IMR-90 (cell line): ENCODE results near the gene CSK. TPM values are rescaled to one million over a fixed set of nuclear protein-coding genes. Genes with fewer than 3 reads are reported as not detected.

Experiments used
- ATAC-seq: fragments of 200-7000 bp; cut with Tn5 transposase; 2 replicates; pipeline ENCODE4 v1.9.1; 2020; ENCODE audit warnings: low read depth, mild to moderate bottlenecking, moderate library complexity
- BruUV-seq: library from RNA; stranded (reverse); fragments of 400-500 nt; replicated peaks from 2 replicates; lab custom pipeline; 2021; lab: Mats Ljungman, UMichigan
- CTCF ChIA-PET: fragments of 300-600 bp; formaldehyde crosslinking; extraction: SDS; loops from one replicate; lab custom pipeline; 2021; ENCODE audit warnings: antibody characterized with exemption; lab: Yijun Ruan, JAX
- POLR2A ChIA-PET: fragments of 300-600 bp; sonication (Branson Sonifier 250); formaldehyde crosslinking; loops from one replicate; lab custom pipeline; 2022; ENCODE audit warnings: antibody characterized with exemption; ENCODE audit not compliant: unreplicated experiment; lab: Charles Lee
- DNase-seq: peaks from one replicate; pipeline ENCODE4 v3.0.0; 2013
- H2AFZ ChIP-seq: replicated peaks from 2 replicates; pipeline ENCODE3; 2013; ENCODE audit warnings: low read length, mild to moderate bottlenecking; ENCODE audit not compliant: poor library complexity
- H2AK5ac ChIP-seq: 2 replicates; pipeline ENCODE4 v1.6.1; 2013; ENCODE audit warnings: low read depth, low read length, inconsistent platforms
- H2AK9ac ChIP-seq: replicated peaks from 2 replicates; pipeline ENCODE3; 2013; ENCODE audit warnings: mild to moderate bottlenecking, low read depth, low read length, moderate library complexity; ENCODE audit not compliant: poor library complexity
- H2BK120ac ChIP-seq: 2 replicates; pipeline ENCODE4 v1.6.1; 2013; ENCODE audit warnings: low read depth, low read length, inconsistent platforms
- H2BK15ac ChIP-seq: 3 replicates; pipeline ENCODE4 v1.6.1; 2013; ENCODE audit warnings: low read depth, low read length, inconsistent platforms
- H2BK20ac ChIP-seq: 2 replicates; pipeline ENCODE4 v1.6.1; 2013; ENCODE audit warnings: low read depth, mild to moderate bottlenecking, inconsistent platforms, low read length, moderate library complexity
- H2BK5ac ChIP-seq: 2 replicates; pipeline ENCODE4 v1.6.1; 2013; ENCODE audit warnings: mild to moderate bottlenecking, low read depth, low read length, inconsistent platforms; ENCODE audit not compliant: poor library complexity, severe bottlenecking
- H3K14ac ChIP-seq: replicated peaks from 2 replicates; pipeline ENCODE4 v1.6.1; 2013; ENCODE audit warnings: low read depth, low read length, inconsistent platforms
- H3K18ac ChIP-seq: 2 replicates; pipeline ENCODE4 v1.6.1; 2013; ENCODE audit warnings: low read depth, low read length, control low read depth
- H3K23ac ChIP-seq: 2 replicates; pipeline ENCODE4 v1.6.1; 2013; ENCODE audit warnings: low read depth, low read length, inconsistent platforms
- H3K27ac ChIP-seq: 2 replicates; pipeline ENCODE4 v1.5.1; 2013; ENCODE audit warnings: mild to moderate bottlenecking, control low read depth, low read length; ENCODE audit not compliant: insufficient read depth
- H3K27me3 ChIP-seq: 2 replicates; pipeline ENCODE4 v1.6.1; 2013; ENCODE audit warnings: low read length; ENCODE audit not compliant: control insufficient read depth, insufficient read depth
- H3K36me3 ChIP-seq: 2 replicates; pipeline ENCODE4 v1.6.1; 2013; ENCODE audit warnings: low read length, mixed read lengths; ENCODE audit not compliant: control insufficient read depth, insufficient read depth
- H3K4ac ChIP-seq: 2 replicates; pipeline ENCODE4 v1.6.1; 2013; ENCODE audit warnings: low read depth, low read length, inconsistent platforms
- H3K4me1 ChIP-seq: 2 replicates; pipeline ENCODE4 v1.6.1; 2013; ENCODE audit warnings: low read length, mixed read lengths; ENCODE audit not compliant: control insufficient read depth, insufficient read depth
- H3K4me2 ChIP-seq: 2 replicates; pipeline ENCODE4 v1.6.1; 2013; ENCODE audit warnings: low read depth, mild to moderate bottlenecking, control low read depth, low read length, moderate library complexity
- H3K4me3 ChIP-seq: 2 replicates; pipeline ENCODE4 v1.5.1; 2013; ENCODE audit warnings: low read depth, mild to moderate bottlenecking, control low read depth, low read length, moderate library complexity; ENCODE audit not compliant: insufficient read depth
- H3K56ac ChIP-seq: 2 replicates; pipeline ENCODE4 v1.6.1; 2013; ENCODE audit warnings: low read length, inconsistent platforms; ENCODE audit not compliant: insufficient read depth; ENCODE audit errors: extremely low read depth
- H3K79me1 ChIP-seq, 2 experiments: 2 replicates each; pipeline ENCODE4 v1.6.1; 2013; ENCODE audit warnings: low read length in 2 of 2, inconsistent platforms in 1 of 2, low read depth in 1 of 2
- H3K9ac ChIP-seq: 2 replicates; pipeline ENCODE4 v1.6.1; 2013; ENCODE audit warnings: low read depth, low read length, control low read depth
- H3K9me1 ChIP-seq: 2 replicates; pipeline ENCODE4 v1.6.1; 2013; ENCODE audit warnings: low read length, inconsistent platforms; ENCODE audit not compliant: insufficient read depth
- H3K9me3 ChIP-seq: 2 replicates; pipeline ENCODE4 v1.6.1; 2013; ENCODE audit warnings: low read length; ENCODE audit not compliant: control insufficient read depth, insufficient read depth
- H4K20me1 ChIP-seq: 2 replicates; pipeline ENCODE4 v1.6.1; 2013; ENCODE audit warnings: low read length, inconsistent platforms; ENCODE audit not compliant: insufficient read depth
- H4K5ac ChIP-seq: 2 replicates; pipeline ENCODE4 v1.6.1; 2013; ENCODE audit warnings: mild to moderate bottlenecking, low read depth, low read length, control low read depth
- H4K8ac ChIP-seq, 2 experiments: 2 replicates each; pipeline ENCODE4 v1.6.1; 2013; ENCODE audit warnings: low read depth in 2 of 2, low read length in 2 of 2, control low read depth in 1 of 2, inconsistent platforms in 1 of 2
- H4K91ac ChIP-seq: 2 replicates; pipeline ENCODE4 v1.6.1; 2013; ENCODE audit warnings: low read depth, low read length, inconsistent platforms; ENCODE audit not compliant: insufficient read depth
- BHLHE40 ChIP-seq: fragments of 150-350 bp; IDR thresholded peaks from 2 replicates; pipeline ENCODE4 v1.6.1; 2016; ENCODE audit warnings: mild to moderate bottlenecking, low read depth, low read length
- CHD1 ChIP-seq: IDR thresholded peaks from 2 replicates; pipeline ENCODE4 v1.6.1; 2012; ENCODE audit warnings: low read depth, low read length, improper control_type of control experiment
- FOS ChIP-seq: fragments of 150-350 bp; IDR thresholded peaks from 2 replicates; pipeline ENCODE4 v1.6.1; 2016; ENCODE audit warnings: low read depth, low read length
- MAFK ChIP-seq: IDR thresholded peaks from 2 replicates; pipeline ENCODE4 v1.6.1; 2012; ENCODE audit warnings: low read depth, low read length, improper control_type of control experiment
- MAZ ChIP-seq: IDR thresholded peaks from 2 replicates; pipeline ENCODE4 v1.6.1; 2012; ENCODE audit warnings: low read depth, mild to moderate bottlenecking, low read length, improper control_type of control experiment, moderate library complexity, borderline replicate concordance
- NFE2L2 ChIP-seq: fragments of 150-350 bp; IDR thresholded peaks from 2 replicates; pipeline ENCODE4 v1.6.1; 2016; ENCODE audit warnings: low read depth, mild to moderate bottlenecking, low read length
- POLR2A ChIP-seq: IDR thresholded peaks from 2 replicates; pipeline ENCODE4 v1.6.1; 2012; ENCODE audit warnings: mild to moderate bottlenecking, low read depth, low read length
- RAD21 ChIP-seq: IDR thresholded peaks from 2 replicates; pipeline ENCODE4 v1.6.1; 2012; ENCODE audit warnings: low read length, improper control_type of control experiment
- RFX5 ChIP-seq: IDR thresholded peaks from 2 replicates; pipeline ENCODE4 v1.8.0; 2012; ENCODE audit warnings: low read depth, mild to moderate bottlenecking, low read length, moderate library complexity
- WGBS, 2 experiments: methylation state at CpG; one replicate each; pipeline versions ENCODE4 v1.1.5 to v1.1.7; 2013; ENCODE audit warnings: missing lambda C conversion rate in 2 of 2; ENCODE audit not compliant: insufficient read length in 1 of 2; ENCODE audit errors: extremely low coverage in 2 of 2; 5-methylcytosine and 5-hydroxymethylcytosine counted together
- dilution Hi-C: fragments of 300-500 bp; cut with HindIII; formaldehyde crosslinking; loops from one replicate; pipeline ENCODE4 v1.14.3; 2018; ENCODE audit warnings: low sequenced_read_pairs; ENCODE audit not compliant: unreplicated experiment
- in situ Hi-C: fragments of 300-500 bp; cut with MboI; formaldehyde crosslinking; loops from 3 replicates; pipeline ENCODE4 v1.14.3; 2019; ENCODE audit warnings: low sequenced_read_pairs, inconsistent platforms, mixed read lengths
- intact Hi-C: fragments of 100-400 bp; cut with micrococcal nuclease; formaldehyde crosslinking; loops from 2 replicates; pipeline ENCODE4 v1.10.0; 2022
- polyA plus RNA-seq, 3 experiments: library from polyadenylated mRNA; depleted of rRNA; stranded (reverse); fragments of >200 nt; gene quantifications; 2 replicates each; pipeline ENCODE4 v1.2.3, GENCODE V29; 2012; ENCODE audit warnings: low replicate concordance in 1 of 3
- total RNA-seq: library from RNA; depleted of rRNA; stranded (reverse); fragments of >200 nt; gene quantifications from 2 replicates; pipeline ENCODE4 v1.2.3, GENCODE V29; 2012
- TF ChIP-seq, protein P1 (sequence below): fragments of 150-350 bp; IDR thresholded peaks from 2 replicates; pipeline ENCODE4 v1.6.1; 2016; ENCODE audit warnings: low read depth, mild to moderate bottlenecking, low read length, moderate library complexity, borderline replicate concordance
- TF ChIP-seq, protein P2 (sequence below): fragments of 150-350 bp; IDR thresholded peaks from 2 replicates; pipeline ENCODE4 v1.6.1; 2017; ENCODE audit warnings: mild to moderate bottlenecking, antibody characterized with exemption, low read length, low read depth

CSK gene
- total and polyA plus RNA-seq, 2 of the 4 experiments (the other 2 are of a cell fraction), result 10.8 to 54.0 TPM

DNA sequence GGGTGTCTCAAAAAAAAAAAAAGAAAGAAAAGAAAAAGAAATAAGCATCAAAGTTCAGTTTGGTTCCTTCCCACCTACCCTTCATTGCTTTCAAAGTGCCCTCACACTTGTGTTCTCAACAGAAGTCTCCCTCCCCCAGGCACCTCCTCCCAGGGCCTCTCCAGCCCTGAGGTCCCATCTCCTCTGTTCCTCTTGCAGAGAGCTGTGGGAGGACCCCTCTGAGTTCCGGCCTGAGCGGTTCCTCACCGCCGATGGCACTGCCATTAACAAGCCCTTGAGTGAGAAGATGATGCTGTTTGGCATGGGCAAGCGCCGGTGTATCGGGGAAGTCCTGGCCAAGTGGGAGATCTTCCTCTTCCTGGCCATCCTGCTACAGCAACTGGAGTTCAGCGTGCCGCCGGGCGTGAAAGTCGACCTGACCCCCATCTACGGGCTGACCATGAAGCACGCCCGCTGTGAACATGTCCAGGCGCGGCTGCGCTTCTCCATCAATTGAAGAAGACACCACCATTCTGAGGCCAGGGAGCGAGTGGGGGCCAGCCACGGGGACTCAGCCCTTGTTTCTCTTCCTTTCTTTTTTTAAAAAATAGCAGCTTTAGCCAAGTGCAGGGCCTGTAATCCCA lies 27.2 kb upstream of the CSK start:
- Histone ChIP-seq H3K4me1 (no peaks in the 10 kb centered on the region), H2BK120ac (no peak overlapping the region), H4K20me1 (no peaks in the 10 kb centered on the region), H2BK20ac (no peak overlapping the region), H2AK9ac (no peak overlapping the region), H4K5ac (no peak overlapping the region), H3K27me3 (peaks cover 37% of the 10 kb centered on the region), H3K18ac (no peak overlapping the region), H3K56ac (no peak overlapping the region), H3K4me3 (no peak overlapping the region), H3K9ac (no peak overlapping the region), H3K14ac (no peak overlapping the region), H2BK5ac (no peak overlapping the region), H4K8ac (no peak overlapping the region), H3K27ac (no peak overlapping the region), H3K79me1 (no peaks in the 10 kb centered on the region), H2BK15ac (no peak overlapping the region), H3K36me3 (no peaks in the 10 kb centered on the region), H2AFZ (no peak overlapping the region), H3K9me3 (0 out of 2 replicates have a peak, but pooled peaks cover 2% of the 10 kb centered on the region), H3K4ac (no peak overlapping the region), H2AK5ac (no peak overlapping the region), H3K23ac (no peak overlapping the region), H3K4me2 (no peak overlapping the region), H3K9me1 (no peaks in the 10 kb centered on the region; the same call in 1 of the 2 replicates), H4K91ac (no peak overlapping the region)
- ChIA-PET POLR2A (no interaction called here), CTCF (no interaction called here)
- BruUV-seq, result no TSS peak
- no peak for ATAC-seq
- intact Hi-C loops (loop anchor here (10.0 kb wide), 1 partner anchor 60 kb away; the partner anchor contains the start of gene EDC3), in situ Hi-C loops (no loop called here), dilution Hi-C loops (no loop called here)
- DNase-seq, result no peak
- 91% methylated on average over 4 of the region's 20 CpGs; no CpG with 5 or more reads in 1 of the 2 experiments for WGBS, 2 experiments
- no peak for TF ChIP-seq BHLHE40
- TF ChIP-seq, protein P1, sequence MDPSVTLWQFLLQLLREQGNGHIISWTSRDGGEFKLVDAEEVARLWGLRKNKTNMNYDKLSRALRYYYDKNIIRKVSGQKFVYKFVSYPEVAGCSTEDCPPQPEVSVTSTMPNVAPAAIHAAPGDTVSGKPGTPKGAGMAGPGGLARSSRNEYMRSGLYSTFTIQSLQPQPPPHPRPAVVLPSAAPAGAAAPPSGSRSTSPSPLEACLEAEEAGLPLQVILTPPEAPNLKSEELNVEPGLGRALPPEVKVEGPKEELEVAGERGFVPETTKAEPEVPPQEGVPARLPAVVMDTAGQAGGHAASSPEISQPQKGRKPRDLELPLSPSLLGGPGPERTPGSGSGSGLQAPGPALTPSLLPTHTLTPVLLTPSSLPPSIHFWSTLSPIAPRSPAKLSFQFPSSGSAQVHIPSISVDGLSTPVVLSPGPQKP, result no peak
- no peak for TF ChIP-seq MAZ
- no peak for TF ChIP-seq RFX5
- TF ChIP-seq FOS, result no peak
- no peak for TF ChIP-seq POLR2A
- no peak for TF ChIP-seq CHD1
- no peak for TF ChIP-seq MAFK
- TF ChIP-seq, protein P2, sequence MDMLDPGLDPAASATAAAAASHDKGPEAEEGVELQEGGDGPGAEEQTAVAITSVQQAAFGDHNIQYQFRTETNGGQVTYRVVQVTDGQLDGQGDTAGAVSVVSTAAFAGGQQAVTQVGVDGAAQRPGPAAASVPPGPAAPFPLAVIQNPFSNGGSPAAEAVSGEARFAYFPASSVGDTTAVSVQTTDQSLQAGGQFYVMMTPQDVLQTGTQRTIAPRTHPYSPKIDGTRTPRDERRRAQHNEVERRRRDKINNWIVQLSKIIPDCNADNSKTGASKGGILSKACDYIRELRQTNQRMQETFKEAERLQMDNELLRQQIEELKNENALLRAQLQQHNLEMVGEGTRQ, result no peak
- TF ChIP-seq RAD21, result no peak
- TF ChIP-seq NFE2L2, result no peak
